Loucy (cell line): ENCODE results near the gene RPL29.

Experiments
- CTCF ChIP-seq: fragments of 200-600 bp; sonication (generic); conservative IDR thresholded peaks from 2 replicates; pipeline ENCODE4 v1.5.1; 2014; ENCODE audit warnings: mild to moderate bottlenecking, antibody characterized with exemption, low read length
- EZH2phosphoT487 ChIP-seq: fragments of 200-600 bp; IDR thresholded peaks from 2 replicates; pipeline ENCODE4 v1.6.1; 2018; ENCODE audit warnings: antibody characterized with exemption, mild to moderate bottlenecking, moderate library complexity, borderline replicate concordance

GRCh38 chr3:51944451-51945021 is 51.2 kb downstream of the RPL29 start:
- TF ChIP-seq CTCF (no peak), EZH2phosphoT487 (no peak)
